ENCODE results near the gene BHLHE23. TPM values are rescaled to one million over a fixed set of nuclear protein-coding genes. Genes with fewer than 3 reads are reported as not detected.

Gene BHLHE23
- total RNA-seq: not detected

- Histone ChIP-seq H3K4me1 (peaks cover 6 to 15% of the 10 kb centered on the region in 2 donors), H3K9me3 (no peaks in the 10 kb centered on the region), H3K4me3 (peak within 1 kb of the TSS in 2 of 3 donors; percentile 26 to 55), H3K36me3 (no peaks in the 10 kb centered on the region), H3K27me3 (peaks cover 25 to 88% of the 10 kb centered on the region in 2 donors), H3K27ac (no peak within 1 kb of the TSS)
- intact Hi-C loops (cut with DNase I; ENCODE audit: low total_unique reads): loop anchor here (5.0 kb wide), 1 partner anchor 114 kb away; no protein-coding TSS in a partner anchor
- no peak for TF ChIP-seq POLR2AphosphoS5 (IDR thresholded peaks at IDR 0.05)
- no peak for TF ChIP-seq POLR2A (IDR thresholded peaks at IDR 0.05)
- TF ChIP-seq, protein P1, sequence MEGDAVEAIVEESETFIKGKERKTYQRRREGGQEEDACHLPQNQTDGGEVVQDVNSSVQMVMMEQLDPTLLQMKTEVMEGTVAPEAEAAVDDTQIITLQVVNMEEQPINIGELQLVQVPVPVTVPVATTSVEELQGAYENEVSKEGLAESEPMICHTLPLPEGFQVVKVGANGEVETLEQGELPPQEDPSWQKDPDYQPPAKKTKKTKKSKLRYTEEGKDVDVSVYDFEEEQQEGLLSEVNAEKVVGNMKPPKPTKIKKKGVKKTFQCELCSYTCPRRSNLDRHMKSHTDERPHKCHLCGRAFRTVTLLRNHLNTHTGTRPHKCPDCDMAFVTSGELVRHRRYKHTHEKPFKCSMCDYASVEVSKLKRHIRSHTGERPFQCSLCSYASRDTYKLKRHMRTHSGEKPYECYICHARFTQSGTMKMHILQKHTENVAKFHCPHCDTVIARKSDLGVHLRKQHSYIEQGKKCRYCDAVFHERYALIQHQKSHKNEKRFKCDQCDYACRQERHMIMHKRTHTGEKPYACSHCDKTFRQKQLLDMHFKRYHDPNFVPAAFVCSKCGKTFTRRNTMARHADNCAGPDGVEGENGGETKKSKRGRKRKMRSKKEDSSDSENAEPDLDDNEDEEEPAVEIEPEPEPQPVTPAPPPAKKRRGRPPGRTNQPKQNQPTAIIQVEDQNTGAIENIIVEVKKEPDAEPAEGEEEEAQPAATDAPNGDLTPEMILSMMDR (IDR thresholded peaks at IDR 0.05): no peak
- no peak for DNase-seq (ENCODE audit: low spot score in 2 of 2)
These were observed at the start of gene BHLHE23 for GRCh38 chr20:63006540-63007359. Gene BHLHE23 (minus strand): TSS chr20:63006964. CDS start chr20:63006774, 190 bp downstream.

DNA sequence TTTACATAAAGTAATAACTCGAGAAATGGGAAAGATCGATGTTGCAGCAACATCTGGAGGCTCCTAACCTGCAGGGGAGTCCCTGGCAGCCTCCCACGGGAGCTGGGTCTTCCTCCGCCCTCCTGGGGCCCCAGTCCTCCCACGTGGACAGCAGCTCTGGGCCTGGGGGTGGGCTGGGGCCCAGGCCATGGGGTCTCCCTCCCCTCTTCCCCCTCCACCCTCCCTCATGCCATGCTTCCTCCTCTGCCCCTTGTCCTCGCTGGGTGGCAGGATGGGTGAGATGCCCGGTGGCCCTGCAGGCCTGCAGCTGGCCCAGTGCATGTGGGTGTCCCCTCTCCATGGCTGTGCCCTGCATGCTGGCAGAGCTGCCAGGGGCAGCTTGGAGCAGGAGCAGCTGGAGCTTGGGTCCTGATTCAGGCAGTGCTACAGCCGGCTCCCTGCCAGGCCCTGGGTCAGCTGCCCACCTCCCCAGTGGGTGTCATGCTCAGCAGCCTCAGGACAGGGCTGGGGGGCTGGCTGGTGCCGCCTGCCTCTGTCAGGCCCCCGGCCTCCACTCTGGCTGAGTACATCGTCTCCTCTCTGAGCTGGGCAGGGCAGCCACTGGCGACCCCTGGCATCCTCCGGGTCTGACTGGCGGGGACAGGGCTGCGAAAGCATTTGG, 48.9 kb upstream of the BHLHE23 start:
- Histone ChIP-seq H3K27ac (no peak overlapping the region), H3K4me1 (no peaks in the 10 kb centered on the region), H3K36me3 (no peaks in the 10 kb centered on the region), H3K9me3 (no peaks in the 10 kb centered on the region), H3K4me3 (no peak overlapping the region), H3K27me3 (peaks cover 0 to 53% of the 10 kb centered on the region in 2 donors)
- intact Hi-C loops (cut with DNase I; ENCODE audit: low total_unique reads): no loop called here
- TF ChIP-seq POLR2AphosphoS5 (IDR thresholded peaks at IDR 0.05) (no peak), POLR2A (IDR thresholded peaks at IDR 0.05) (no peak)
- TF ChIP-seq, protein P1 (IDR thresholded peaks at IDR 0.05): no peak
- peak in 1 of 2 donors; percentile 34 for DNase-seq (ENCODE audit: low spot score in 2 of 2)

DNA sequence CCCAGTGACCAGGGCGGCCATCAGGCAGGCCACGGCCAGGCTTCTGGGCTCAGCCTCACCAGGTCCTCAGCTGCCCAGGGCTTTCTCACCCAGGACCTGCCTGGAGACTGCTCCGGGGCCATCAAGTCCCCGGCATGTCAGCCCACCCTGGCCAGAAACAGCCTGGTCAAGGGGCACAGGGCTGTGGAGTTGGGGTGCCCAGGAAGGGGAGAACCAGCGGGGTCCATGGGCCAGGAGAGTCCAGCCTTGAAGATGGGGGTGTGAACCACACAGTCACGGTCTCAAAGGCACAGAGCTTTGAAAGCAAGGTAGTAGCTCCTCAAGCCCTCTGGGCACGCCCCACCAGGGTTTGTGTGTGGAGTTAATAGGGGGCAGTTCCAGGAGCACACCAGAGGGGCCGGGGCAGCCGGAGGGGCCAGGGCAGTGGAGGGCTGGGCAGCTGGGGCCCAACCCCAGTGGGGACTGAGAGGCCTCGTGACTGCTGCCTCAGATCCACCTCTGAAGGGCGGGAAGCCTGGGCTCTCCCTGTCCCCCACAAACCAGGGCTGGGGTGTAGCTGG, 48.0 kb upstream of the BHLHE23 start:
- H3K27ac ChIP-seq: no peak overlapping the region
- no peaks in the 10 kb centered on the region for H3K36me3 ChIP-seq
- TF ChIP-seq POLR2AphosphoS5 (IDR thresholded peaks at IDR 0.05): no peak
- H3K9me3 ChIP-seq: no peaks in the 10 kb centered on the region
- H3K4me1 ChIP-seq: no peaks in the 10 kb centered on the region
- peaks cover 0 to 53% of the 10 kb centered on the region in 2 donors for H3K27me3 ChIP-seq
- intact Hi-C loops (cut with DNase I; ENCODE audit: low total_unique reads): no loop called here
- DNase-seq (ENCODE audit: low spot score in 2 of 2): peak in 1 of 2 donors; percentile 43
- H3K4me3 ChIP-seq: no peak overlapping the region

DNA sequence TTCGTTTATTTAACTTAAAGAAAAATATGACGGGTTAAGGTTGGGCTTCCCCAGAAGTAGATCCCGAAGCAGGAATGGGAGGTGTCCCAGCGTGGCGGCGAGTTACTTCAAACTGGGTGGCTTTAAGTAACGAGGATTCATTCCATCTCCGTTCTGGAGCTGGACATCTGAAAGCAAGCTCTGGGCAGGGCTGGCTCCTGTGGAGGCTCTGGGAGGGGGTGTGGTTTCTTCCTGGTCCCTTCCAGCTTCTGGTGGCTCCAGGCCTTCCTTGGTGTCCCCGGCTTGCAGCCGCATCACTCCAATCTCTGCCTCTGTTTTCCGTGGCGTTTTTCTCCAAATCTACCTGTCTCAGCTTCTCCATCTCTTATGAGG, 47.3 kb upstream of the BHLHE23 start:
- no peaks in the 10 kb centered on the region for H3K4me1 ChIP-seq
- no peak overlapping the region for H3K27ac ChIP-seq
- H3K36me3 ChIP-seq: no peaks in the 10 kb centered on the region
- intact Hi-C loops (cut with DNase I; ENCODE audit: low total_unique reads): no loop called here
- TF ChIP-seq POLR2A (IDR thresholded peaks at IDR 0.05): no peak
- TF ChIP-seq POLR2AphosphoS5 (IDR thresholded peaks at IDR 0.05): no peak
- TF ChIP-seq, protein P1 (IDR thresholded peaks at IDR 0.05): no peak
- H3K4me3 ChIP-seq: no peak overlapping the region
- H3K27me3 ChIP-seq: peaks cover 0 to 48% of the 10 kb centered on the region in 2 donors
- no peak for DNase-seq (ENCODE audit: low spot score in 2 of 2)
- H3K9me3 ChIP-seq: no peaks in the 10 kb centered on the region

GRCh38 chr20:63053432-63054102, 46.8 kb upstream of the BHLHE23 start:
- TF ChIP-seq, protein P1 (IDR thresholded peaks at IDR 0.05): no peak
- no peak for TF ChIP-seq POLR2A (IDR thresholded peaks at IDR 0.05)
- TF ChIP-seq POLR2AphosphoS5 (IDR thresholded peaks at IDR 0.05): no peak
- no peak overlapping the region for H3K27ac ChIP-seq
- H3K4me1 ChIP-seq: no peaks in the 10 kb centered on the region
- H3K9me3 ChIP-seq: no peaks in the 10 kb centered on the region
- intact Hi-C loops (cut with DNase I; ENCODE audit: low total_unique reads): no loop called here
- H3K27me3 ChIP-seq: peaks cover 0 to 43% of the 10 kb centered on the region in 2 donors
- peak in 1 of 2 donors; percentile 44 for DNase-seq (ENCODE audit: low spot score in 2 of 2)
- H3K36me3 ChIP-seq: no peaks in the 10 kb centered on the region
- no peak overlapping the region for H3K4me3 ChIP-seq
